OCI-LY1 (cell line): ENCODE measurements around the gene TIGD2.

Experiments
- EZH2 ChIP-seq: fragments of 200-600 bp; sonication (generic), shearing (Covaris generic); IDR thresholded peaks from 2 replicates; pipeline ENCODE4 v1.8.0; 2017; ENCODE audit warnings: borderline replicate concordance, mixed run types, mild to moderate bottlenecking, antibody characterized with exemption, low read length, moderate library complexity, mixed read lengths
- TF ChIP-seq, protein P1 (sequence below): fragments of 200-600 bp; sonication (generic), shearing (Covaris generic); IDR thresholded peaks from 2 replicates; pipeline ENCODE4 v1.5.1; 2017; ENCODE audit warnings: mild to moderate bottlenecking, antibody characterized with exemption, low read length, moderate library complexity, mixed read lengths

DNA sequence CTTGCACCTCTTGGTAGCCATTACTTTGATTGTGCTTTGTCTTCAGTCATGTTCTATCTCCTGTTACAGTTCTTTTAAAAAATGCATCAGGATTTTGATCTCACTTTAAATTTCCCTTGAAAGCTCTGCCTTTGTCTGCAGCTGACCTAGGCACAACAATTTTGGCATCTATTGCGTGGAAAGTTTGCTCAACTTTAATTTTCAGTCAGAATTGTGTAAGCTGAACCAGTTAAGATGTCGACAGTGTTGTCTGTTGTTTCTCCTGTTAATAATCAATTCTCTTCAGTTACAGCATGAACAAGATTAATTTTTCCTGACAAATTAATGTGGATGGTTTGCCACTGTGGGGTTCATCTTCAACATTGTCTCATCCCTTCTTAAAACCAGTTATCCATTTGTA is 34.9 kb downstream of the TIGD2 start:
- TF ChIP-seq, protein P1, sequence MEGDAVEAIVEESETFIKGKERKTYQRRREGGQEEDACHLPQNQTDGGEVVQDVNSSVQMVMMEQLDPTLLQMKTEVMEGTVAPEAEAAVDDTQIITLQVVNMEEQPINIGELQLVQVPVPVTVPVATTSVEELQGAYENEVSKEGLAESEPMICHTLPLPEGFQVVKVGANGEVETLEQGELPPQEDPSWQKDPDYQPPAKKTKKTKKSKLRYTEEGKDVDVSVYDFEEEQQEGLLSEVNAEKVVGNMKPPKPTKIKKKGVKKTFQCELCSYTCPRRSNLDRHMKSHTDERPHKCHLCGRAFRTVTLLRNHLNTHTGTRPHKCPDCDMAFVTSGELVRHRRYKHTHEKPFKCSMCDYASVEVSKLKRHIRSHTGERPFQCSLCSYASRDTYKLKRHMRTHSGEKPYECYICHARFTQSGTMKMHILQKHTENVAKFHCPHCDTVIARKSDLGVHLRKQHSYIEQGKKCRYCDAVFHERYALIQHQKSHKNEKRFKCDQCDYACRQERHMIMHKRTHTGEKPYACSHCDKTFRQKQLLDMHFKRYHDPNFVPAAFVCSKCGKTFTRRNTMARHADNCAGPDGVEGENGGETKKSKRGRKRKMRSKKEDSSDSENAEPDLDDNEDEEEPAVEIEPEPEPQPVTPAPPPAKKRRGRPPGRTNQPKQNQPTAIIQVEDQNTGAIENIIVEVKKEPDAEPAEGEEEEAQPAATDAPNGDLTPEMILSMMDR, result no peak
- TF ChIP-seq EZH2, result no peak
